Esophagus muscularis mucosa (tissue), 3 donors: ENCODE results near the gene VWC2.

Experiments used
- EP300 ChIP-seq: sonication (generic); formaldehyde crosslinking; IDR thresholded peaks from one replicate; pipeline ENCODE4 v1.6.1; 2017; ENCODE audit warnings: antibody characterized with exemption
- TF ChIP-seq, protein P1 (sequence below), 3 experiments: fragments of 200-600 bp in 2 of 3; fragments of 450-650 bp in 1 of 3; sonication (generic) in 2 of 3; IDR thresholded peaks; one replicate each; pipeline ENCODE4 v1.5.1; 2017 to 2019; ENCODE audit warnings: antibody characterized with exemption in 3 of 3, mild to moderate bottlenecking in 2 of 3, moderate library complexity in 1 of 3

DNA sequence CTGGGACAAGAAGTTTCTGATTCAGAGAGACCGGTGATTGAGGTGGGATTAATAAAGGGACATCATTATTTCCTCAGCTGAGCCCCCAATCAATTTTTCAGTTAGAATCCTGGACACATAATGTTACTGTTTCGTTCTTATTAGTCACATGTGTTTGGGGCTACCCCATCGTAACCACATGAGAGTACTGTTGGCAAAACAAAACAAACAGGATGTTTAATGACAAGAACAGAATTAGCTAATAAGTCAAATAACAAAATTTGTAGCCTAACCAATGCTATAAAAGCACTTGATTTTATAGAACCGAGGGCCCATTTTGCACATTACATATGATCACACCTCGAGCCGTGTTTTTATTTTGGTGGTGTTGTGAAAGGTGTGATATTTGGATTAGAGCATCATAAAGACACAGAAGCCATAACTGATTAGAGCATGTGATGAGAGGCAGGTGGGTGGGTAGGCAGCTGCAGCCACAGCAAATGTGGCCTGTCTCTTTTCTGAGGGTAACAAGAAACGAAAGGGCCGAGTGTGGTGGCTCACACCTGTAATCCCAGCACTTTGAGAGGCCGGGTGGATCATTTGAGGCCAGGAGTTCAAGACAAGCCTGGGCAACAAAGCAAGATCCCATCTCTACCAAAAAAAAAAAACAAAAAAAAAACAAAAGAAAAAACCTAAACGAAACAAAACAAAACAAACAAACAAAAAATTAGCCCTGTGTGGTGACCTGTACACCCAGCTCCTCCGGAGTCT, 1.8 kb upstream of the VWC2 start:
- TF ChIP-seq, protein P1, sequence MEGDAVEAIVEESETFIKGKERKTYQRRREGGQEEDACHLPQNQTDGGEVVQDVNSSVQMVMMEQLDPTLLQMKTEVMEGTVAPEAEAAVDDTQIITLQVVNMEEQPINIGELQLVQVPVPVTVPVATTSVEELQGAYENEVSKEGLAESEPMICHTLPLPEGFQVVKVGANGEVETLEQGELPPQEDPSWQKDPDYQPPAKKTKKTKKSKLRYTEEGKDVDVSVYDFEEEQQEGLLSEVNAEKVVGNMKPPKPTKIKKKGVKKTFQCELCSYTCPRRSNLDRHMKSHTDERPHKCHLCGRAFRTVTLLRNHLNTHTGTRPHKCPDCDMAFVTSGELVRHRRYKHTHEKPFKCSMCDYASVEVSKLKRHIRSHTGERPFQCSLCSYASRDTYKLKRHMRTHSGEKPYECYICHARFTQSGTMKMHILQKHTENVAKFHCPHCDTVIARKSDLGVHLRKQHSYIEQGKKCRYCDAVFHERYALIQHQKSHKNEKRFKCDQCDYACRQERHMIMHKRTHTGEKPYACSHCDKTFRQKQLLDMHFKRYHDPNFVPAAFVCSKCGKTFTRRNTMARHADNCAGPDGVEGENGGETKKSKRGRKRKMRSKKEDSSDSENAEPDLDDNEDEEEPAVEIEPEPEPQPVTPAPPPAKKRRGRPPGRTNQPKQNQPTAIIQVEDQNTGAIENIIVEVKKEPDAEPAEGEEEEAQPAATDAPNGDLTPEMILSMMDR (IDR thresholded peaks at IDR 0.05), result no peak
- TF ChIP-seq EP300, result no peak
